Panc1 (cell line): ENCODE results near the gene PTPN2. TPM values are rescaled to one million over a fixed set of nuclear protein-coding genes. Genes with fewer than 3 reads are reported as not detected.

Experiments used
- ATAC-seq: fragments of 200-7000 bp; cut with Tn5 transposase; 2 replicates; pipeline ENCODE4 v1.9.1; 2020; ENCODE audit warnings: mild to moderate bottlenecking, moderate library complexity
- BruUV-seq: library from RNA; stranded (reverse); fragments of 400-500 nt; replicated peaks from 2 replicates; lab custom pipeline; 2021; lab: Mats Ljungman, UMichigan
- CTCF ChIA-PET: fragments of 300-600 bp; sonication (Branson Sonifier 250); formaldehyde crosslinking; loops from one replicate; lab custom pipeline; 2022; ENCODE audit warnings: antibody characterized with exemption; lab: Charles Lee
- POLR2A ChIA-PET: fragments of 300-600 bp; sonication (Branson Sonifier 250); formaldehyde crosslinking; loops from one replicate; lab custom pipeline; 2022; ENCODE audit warnings: antibody characterized with exemption; lab: Charles Lee
- DNase-seq: peaks from one replicate; pipeline ENCODE4 v3.0.0-alpha.2; 2010; ENCODE audit warnings: low read depth, low spot score
- H3K27ac ChIP-seq: 2 replicates; pipeline ENCODE4 v1.5.1; 2011; ENCODE audit warnings: mild to moderate bottlenecking, low read length, inconsistent platforms
- H3K27me3 ChIP-seq: fragments of 200-500 bp; sonication (Bioruptor generic); 2 replicates; pipeline ENCODE4 v1.6.0; 2014; ENCODE audit warnings: low read length, inconsistent platforms; ENCODE audit not compliant: control insufficient read depth, insufficient read depth
- H3K36me3 ChIP-seq: fragments of 200-500 bp; sonication (Bioruptor generic); 2 replicates; pipeline ENCODE4 v1.5.1; 2014; ENCODE audit warnings: inconsistent platforms, mild to moderate bottlenecking, low read length, moderate library complexity; ENCODE audit not compliant: control insufficient read depth, insufficient read depth
- H3K4me1 ChIP-seq: 2 replicates; pipeline ENCODE4 v1.5.1; 2011; ENCODE audit warnings: inconsistent platforms, mild to moderate bottlenecking, low read length, moderate library complexity; ENCODE audit not compliant: control insufficient read depth, insufficient read depth
- H3K4me3 ChIP-seq, 2 experiments: 2 replicates each; pipeline ENCODE4 v1.5.1; 2011 to 2012; ENCODE audit warnings: low read depth in 2 of 2, low read length in 2 of 2, mild to moderate bottlenecking in 2 of 2, inconsistent platforms in 1 of 2, moderate library complexity in 1 of 2
- H3K9me3 ChIP-seq: fragments of 200-500 bp; sonication (Bioruptor generic); 2 replicates; pipeline ENCODE4 v1.5.1; 2014; ENCODE audit warnings: low read depth, mild to moderate bottlenecking, inconsistent platforms, low read length, moderate library complexity; ENCODE audit not compliant: control insufficient read depth, insufficient read depth
- POLR2AphosphoS5 ChIP-seq: IDR thresholded peaks from 2 replicates; pipeline ENCODE4 v1.6.1; 2012; ENCODE audit warnings: mild to moderate bottlenecking, low read depth, low read length, moderate library complexity
- REST ChIP-seq, 2 experiments: IDR thresholded peaks; 2 replicates each; pipeline ENCODE4 v1.6.1; 2011 to 2012; ENCODE audit warnings: low read depth in 2 of 2, control low read depth in 1 of 2, low read length in 1 of 2, mild to moderate bottlenecking in 1 of 2, moderate library complexity in 1 of 2; ENCODE audit not compliant: insufficient read depth in 1 of 2
- SIN3A ChIP-seq: IDR thresholded peaks from 2 replicates; pipeline ENCODE4 v1.6.1; 2012; ENCODE audit warnings: low read depth, mild to moderate bottlenecking, low read length, moderate library complexity, borderline replicate concordance; ENCODE audit not compliant: insufficient read depth
- TCF7L2 ChIP-seq: IDR thresholded peaks from 2 replicates; pipeline ENCODE4 v1.6.1; 2011; ENCODE audit warnings: mild to moderate bottlenecking, low read depth, low read length, inconsistent platforms
- in situ Hi-C: cut with HindIII; loops from 2 replicates; pipeline ENCODE4 v1.10.0; 2016; ENCODE audit warnings: low sequenced_read_pairs, low pct_unique_long_range_greater_than_20kb
- intact Hi-C: fragments of 100-400 bp; cut with micrococcal nuclease; formaldehyde crosslinking; loops from one replicate; pipeline ENCODE4 v1.10.0; 2022; ENCODE audit not compliant: unreplicated experiment
- total RNA-seq: library from RNA; stranded (reverse); gene quantifications from one replicate; pipeline ENCODE4 v1.2.1, GENCODE V29; 2021; ENCODE audit not compliant: unreplicated experiment
- TF ChIP-seq, protein P1 (sequence below): fragments of 450-650 bp; IDR thresholded peaks from 2 replicates; pipeline ENCODE4 v1.5.1; 2017; ENCODE audit warnings: mild to moderate bottlenecking

Gene PTPN2
- total RNA-seq, 1 experiment from 2014 or later: 34.8 TPM

- H3K4me3 ChIP-seq: no peak overlapping the region
- peaks cover 10% of the 10 kb centered on the region for H3K36me3 ChIP-seq
- ATAC-seq (no peak), DNase-seq (no peak)
- H3K27me3 ChIP-seq: no peaks in the 10 kb centered on the region
- TF ChIP-seq, protein P1, sequence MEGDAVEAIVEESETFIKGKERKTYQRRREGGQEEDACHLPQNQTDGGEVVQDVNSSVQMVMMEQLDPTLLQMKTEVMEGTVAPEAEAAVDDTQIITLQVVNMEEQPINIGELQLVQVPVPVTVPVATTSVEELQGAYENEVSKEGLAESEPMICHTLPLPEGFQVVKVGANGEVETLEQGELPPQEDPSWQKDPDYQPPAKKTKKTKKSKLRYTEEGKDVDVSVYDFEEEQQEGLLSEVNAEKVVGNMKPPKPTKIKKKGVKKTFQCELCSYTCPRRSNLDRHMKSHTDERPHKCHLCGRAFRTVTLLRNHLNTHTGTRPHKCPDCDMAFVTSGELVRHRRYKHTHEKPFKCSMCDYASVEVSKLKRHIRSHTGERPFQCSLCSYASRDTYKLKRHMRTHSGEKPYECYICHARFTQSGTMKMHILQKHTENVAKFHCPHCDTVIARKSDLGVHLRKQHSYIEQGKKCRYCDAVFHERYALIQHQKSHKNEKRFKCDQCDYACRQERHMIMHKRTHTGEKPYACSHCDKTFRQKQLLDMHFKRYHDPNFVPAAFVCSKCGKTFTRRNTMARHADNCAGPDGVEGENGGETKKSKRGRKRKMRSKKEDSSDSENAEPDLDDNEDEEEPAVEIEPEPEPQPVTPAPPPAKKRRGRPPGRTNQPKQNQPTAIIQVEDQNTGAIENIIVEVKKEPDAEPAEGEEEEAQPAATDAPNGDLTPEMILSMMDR: no peak
- TF ChIP-seq SIN3A: no peak
- TF ChIP-seq POLR2AphosphoS5: no peak
- TF ChIP-seq TCF7L2: no peak
- TF ChIP-seq REST (IDR thresholded peaks at IDR 0.05; ENCODE audit: insufficient read depth in 1 of 2, low read depth in 2 of 2, low read length in 1 of 2): no peak
- intact Hi-C loops: no loop called here
- in situ Hi-C loops: no loop called here
- CTCF ChIA-PET: no interaction called here
- no peaks in the 10 kb centered on the region for H3K9me3 ChIP-seq
- H3K27ac ChIP-seq: no peak overlapping the region
- no TSS peak for BruUV-seq
- POLR2A ChIA-PET: interaction anchor here (0.6 kb wide), 1 partner anchor 83 kb away, joined by 4 read pairs; no protein-coding TSS in a partner anchor
- no peaks in the 10 kb centered on the region for H3K4me1 ChIP-seq
Observed at GRCh38 chr18:12803069-12803936, 80.7 kb downstream of the PTPN2 start.

GRCh38 chr18:12802538-12802937, 81.5 kb downstream of the PTPN2 start:
- no peak overlapping the region for H3K27ac ChIP-seq
- H3K4me1 ChIP-seq: no peaks in the 10 kb centered on the region
- no peak for DNase-seq
- no peaks in the 10 kb centered on the region for H3K27me3 ChIP-seq
- no peak for ATAC-seq
- ChIA-PET CTCF (interaction anchor here (0.6 kb wide), 1 partner anchor 154 kb away, joined by 3 read pairs; no protein-coding TSS in a partner anchor), POLR2A (no interaction called here)
- H3K9me3 ChIP-seq: no peaks in the 10 kb centered on the region
- H3K36me3 ChIP-seq: peaks cover 10% of the 10 kb centered on the region
- intact Hi-C loops (no loop called here), in situ Hi-C loops (no loop called here)
- no peak overlapping the region for H3K4me3 ChIP-seq
- TF ChIP-seq POLR2AphosphoS5 (no peak), REST (IDR thresholded peaks at IDR 0.05; ENCODE audit: insufficient read depth in 1 of 2, low read depth in 2 of 2, low read length in 1 of 2) (no peak), SIN3A (no peak), TCF7L2 (no peak)
- TF ChIP-seq, protein P1: no peak
- no TSS peak for BruUV-seq
